Measurements from ENCODE around the gene FOXA2. TPM values are rescaled to one million over a fixed set of nuclear protein-coding genes. Genes with fewer than 3 reads are reported as not detected.

The FOXA2 gene
- total RNA-seq, 1 experiment from 2014 or later: 28.0 TPM

DNA sequence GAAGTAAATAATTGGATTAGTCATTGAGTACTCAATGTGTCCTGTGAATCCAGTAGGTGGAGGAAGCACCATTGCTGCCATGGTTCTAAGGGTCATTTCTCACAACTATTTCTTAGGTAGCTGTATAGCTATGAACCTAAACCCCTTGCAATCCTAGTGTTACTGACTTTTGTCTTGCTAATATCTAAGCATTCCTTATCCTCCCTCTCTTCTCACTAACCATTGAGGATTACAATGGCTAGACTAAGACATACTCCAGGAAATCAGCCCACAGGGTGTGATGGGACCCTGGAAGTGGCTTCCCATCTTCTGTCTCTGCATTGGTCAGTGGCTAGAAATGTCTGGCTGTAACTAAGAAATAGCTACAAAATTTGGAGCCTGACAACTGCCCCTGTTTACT lies 27.3 kb upstream of the FOXA2 start:
- intact Hi-C loops (cut with micrococcal nuclease; ENCODE audit: unreplicated experiment) (no loop called here), in situ Hi-C loops (cut with HindIII; ENCODE audit: low pct_unique_long_range_greater_than_20kb, low sequenced_read_pairs) (no loop called here)
- H3K4me1 ChIP-seq (ENCODE audit: control insufficient read depth, insufficient read depth, low read length): no peaks in the 10 kb centered on the region
- H3K27me3 ChIP-seq (ENCODE audit: control insufficient read depth, insufficient read depth, low read length): no peaks in the 10 kb centered on the region; the same call in 1 of the 2 replicates
- no peaks in the 10 kb centered on the region for H3K36me3 ChIP-seq (ENCODE audit: control insufficient read depth, insufficient read depth, low read length)
- no peaks in the 10 kb centered on the region for H3K9me3 ChIP-seq (ENCODE audit: control insufficient read depth, insufficient read depth, low read depth, low read length)
- POLR2A ChIA-PET: no interaction called here
- ATAC-seq: no peak
- H3K27ac ChIP-seq (ENCODE audit: low read length): no peak overlapping the region
- H3K4me3 ChIP-seq (ENCODE audit: low read depth in 2 of 2, low read length in 2 of 2): no peak overlapping the region
- TF ChIP-seq, protein P1, sequence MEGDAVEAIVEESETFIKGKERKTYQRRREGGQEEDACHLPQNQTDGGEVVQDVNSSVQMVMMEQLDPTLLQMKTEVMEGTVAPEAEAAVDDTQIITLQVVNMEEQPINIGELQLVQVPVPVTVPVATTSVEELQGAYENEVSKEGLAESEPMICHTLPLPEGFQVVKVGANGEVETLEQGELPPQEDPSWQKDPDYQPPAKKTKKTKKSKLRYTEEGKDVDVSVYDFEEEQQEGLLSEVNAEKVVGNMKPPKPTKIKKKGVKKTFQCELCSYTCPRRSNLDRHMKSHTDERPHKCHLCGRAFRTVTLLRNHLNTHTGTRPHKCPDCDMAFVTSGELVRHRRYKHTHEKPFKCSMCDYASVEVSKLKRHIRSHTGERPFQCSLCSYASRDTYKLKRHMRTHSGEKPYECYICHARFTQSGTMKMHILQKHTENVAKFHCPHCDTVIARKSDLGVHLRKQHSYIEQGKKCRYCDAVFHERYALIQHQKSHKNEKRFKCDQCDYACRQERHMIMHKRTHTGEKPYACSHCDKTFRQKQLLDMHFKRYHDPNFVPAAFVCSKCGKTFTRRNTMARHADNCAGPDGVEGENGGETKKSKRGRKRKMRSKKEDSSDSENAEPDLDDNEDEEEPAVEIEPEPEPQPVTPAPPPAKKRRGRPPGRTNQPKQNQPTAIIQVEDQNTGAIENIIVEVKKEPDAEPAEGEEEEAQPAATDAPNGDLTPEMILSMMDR (IDR thresholded peaks at IDR 0.05): no peak
- TF ChIP-seq POLR2AphosphoS5 (IDR thresholded peaks at IDR 0.05; ENCODE audit: low read depth, low read length) (no peak), SIN3A (IDR thresholded peaks at IDR 0.05; ENCODE audit: borderline replicate concordance, insufficient read depth, low read depth, low read length) (no peak), TCF7L2 (IDR thresholded peaks at IDR 0.05; ENCODE audit: low read depth, low read length) (no peak)
- TF ChIP-seq, protein P2, sequence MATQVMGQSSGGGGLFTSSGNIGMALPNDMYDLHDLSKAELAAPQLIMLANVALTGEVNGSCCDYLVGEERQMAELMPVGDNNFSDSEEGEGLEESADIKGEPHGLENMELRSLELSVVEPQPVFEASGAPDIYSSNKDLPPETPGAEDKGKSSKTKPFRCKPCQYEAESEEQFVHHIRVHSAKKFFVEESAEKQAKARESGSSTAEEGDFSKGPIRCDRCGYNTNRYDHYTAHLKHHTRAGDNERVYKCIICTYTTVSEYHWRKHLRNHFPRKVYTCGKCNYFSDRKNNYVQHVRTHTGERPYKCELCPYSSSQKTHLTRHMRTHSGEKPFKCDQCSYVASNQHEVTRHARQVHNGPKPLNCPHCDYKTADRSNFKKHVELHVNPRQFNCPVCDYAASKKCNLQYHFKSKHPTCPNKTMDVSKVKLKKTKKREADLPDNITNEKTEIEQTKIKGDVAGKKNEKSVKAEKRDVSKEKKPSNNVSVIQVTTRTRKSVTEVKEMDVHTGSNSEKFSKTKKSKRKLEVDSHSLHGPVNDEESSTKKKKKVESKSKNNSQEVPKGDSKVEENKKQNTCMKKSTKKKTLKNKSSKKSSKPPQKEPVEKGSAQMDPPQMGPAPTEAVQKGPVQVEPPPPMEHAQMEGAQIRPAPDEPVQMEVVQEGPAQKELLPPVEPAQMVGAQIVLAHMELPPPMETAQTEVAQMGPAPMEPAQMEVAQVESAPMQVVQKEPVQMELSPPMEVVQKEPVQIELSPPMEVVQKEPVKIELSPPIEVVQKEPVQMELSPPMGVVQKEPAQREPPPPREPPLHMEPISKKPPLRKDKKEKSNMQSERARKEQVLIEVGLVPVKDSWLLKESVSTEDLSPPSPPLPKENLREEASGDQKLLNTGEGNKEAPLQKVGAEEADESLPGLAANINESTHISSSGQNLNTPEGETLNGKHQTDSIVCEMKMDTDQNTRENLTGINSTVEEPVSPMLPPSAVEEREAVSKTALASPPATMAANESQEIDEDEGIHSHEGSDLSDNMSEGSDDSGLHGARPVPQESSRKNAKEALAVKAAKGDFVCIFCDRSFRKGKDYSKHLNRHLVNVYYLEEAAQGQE (IDR thresholded peaks at IDR 0.05; ENCODE audit: insufficient read depth in 1 of 2, low read depth in 2 of 2, low read length in 1 of 2): no peak
- DNase-seq (ENCODE audit: low read depth, low spot score): no peak
- CTCF ChIA-PET: no interaction called here
- no TSS peak for BruUV-seq (replicated peaks)

DNA sequence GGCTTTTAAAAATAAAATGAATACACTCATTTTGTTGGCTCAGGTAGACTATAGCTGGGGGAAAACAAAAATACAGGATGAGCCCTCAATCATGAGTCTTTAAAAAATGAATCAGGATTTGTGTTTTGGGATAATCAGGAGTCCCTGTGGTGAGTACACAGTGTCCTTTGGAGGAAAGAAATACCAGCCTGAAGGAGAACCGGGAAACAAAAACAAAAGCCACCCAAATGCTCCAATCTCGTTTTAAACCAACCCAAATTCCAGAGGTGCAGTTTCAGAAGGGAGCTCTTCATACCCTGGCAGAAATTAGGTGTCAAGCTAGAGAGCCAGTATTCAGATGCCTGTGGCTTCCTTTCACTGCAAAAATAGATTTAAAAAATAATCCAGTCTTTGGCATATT lies 23.3 kb upstream of the FOXA2 start:
- in situ Hi-C loops (cut with HindIII; ENCODE audit: low pct_unique_long_range_greater_than_20kb, low sequenced_read_pairs): no loop called here
- Histone ChIP-seq H3K27me3 (ENCODE audit: control insufficient read depth, insufficient read depth, low read length) (no peaks in the 10 kb centered on the region; the same call in 1 of the 2 replicates), H3K27ac (ENCODE audit: low read length) (no peak overlapping the region), H3K36me3 (ENCODE audit: control insufficient read depth, insufficient read depth, low read length) (no peaks in the 10 kb centered on the region), H3K4me1 (ENCODE audit: control insufficient read depth, insufficient read depth, low read length) (no peaks in the 10 kb centered on the region), H3K9me3 (ENCODE audit: control insufficient read depth, insufficient read depth, low read depth, low read length) (no peaks in the 10 kb centered on the region), H3K4me3 (ENCODE audit: low read depth in 2 of 2, low read length in 2 of 2) (no peak overlapping the region)
- BruUV-seq (replicated peaks): no TSS peak
- intact Hi-C loops (cut with micrococcal nuclease; ENCODE audit: unreplicated experiment): no loop called here
- no peak for DNase-seq (ENCODE audit: low read depth, low spot score)
- TF ChIP-seq SIN3A (IDR thresholded peaks at IDR 0.05; ENCODE audit: borderline replicate concordance, insufficient read depth, low read depth, low read length) (no peak), TCF7L2 (IDR thresholded peaks at IDR 0.05; ENCODE audit: low read depth, low read length) (no peak), POLR2AphosphoS5 (IDR thresholded peaks at IDR 0.05; ENCODE audit: low read depth, low read length) (no peak)
- TF ChIP-seq, protein P2 (IDR thresholded peaks at IDR 0.05; ENCODE audit: insufficient read depth in 1 of 2, low read depth in 2 of 2, low read length in 1 of 2): no peak
- TF ChIP-seq, protein P1 (IDR thresholded peaks at IDR 0.05): no peak
- POLR2A ChIA-PET: no interaction called here
- no peak for ATAC-seq
- CTCF ChIA-PET: no interaction called here

Measured in Panc1 (cell line).